CD4-positive, alpha-beta T cell treated with Interleukin-2 at 100 ng/mL for 4 hours (primary cell): ENCODE results near the gene CDH13.

ENCODE experiments used
- DNase-seq: peaks from one replicate; pipeline ENCODE4 v3.0.0-alpha.2; 2020; ENCODE audit warnings: low spot score

The CDH13 gene

GRCh38 chr16:83439412-83439811 is 812.6 kb downstream of the CDH13 start:
- no peak for DNase-seq

- no peak for DNase-seq
These were observed 814.7 kb downstream of the CDH13 start for GRCh38 chr16:83441517-83441916.

- no peak for DNase-seq
These were observed 817.2 kb downstream of the CDH13 start for GRCh38 chr16:83443972-83444371.

GRCh38 chr16:83447560-83447959 is 820.8 kb downstream of the CDH13 start:
- DNase-seq: no peak

GRCh38 chr16:83449861-83450260 is 823.1 kb downstream of the CDH13 start:
- DNase-seq: no peak

GRCh38 chr16:83453977-83454376 is 827.2 kb downstream of the CDH13 start:
- DNase-seq: no peak

DNA sequence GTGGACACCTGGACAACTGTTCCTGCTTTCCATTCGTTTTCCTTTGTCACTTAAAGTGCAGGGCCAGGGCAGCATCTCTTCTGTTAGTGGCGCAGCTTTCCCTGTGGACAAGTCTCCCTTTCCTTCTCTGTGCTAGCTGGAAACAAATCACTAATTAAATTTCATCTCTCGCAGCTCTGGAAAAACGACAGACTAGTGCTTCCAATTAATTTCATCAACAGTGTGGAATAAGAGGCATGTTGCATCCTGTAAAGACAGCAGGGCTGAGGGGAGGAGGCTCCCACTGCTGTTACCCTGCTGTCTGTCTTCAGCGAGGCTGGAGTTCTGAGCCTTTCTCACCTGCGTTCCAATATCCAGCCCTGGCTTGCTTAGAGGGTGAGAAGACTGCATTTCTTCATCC is 828.9 kb downstream of the CDH13 start:
- no peak for DNase-seq

- no peak for DNase-seq
These were observed 830.2 kb downstream of the CDH13 start for GRCh38 chr16:83456934-83457333.

DNA sequence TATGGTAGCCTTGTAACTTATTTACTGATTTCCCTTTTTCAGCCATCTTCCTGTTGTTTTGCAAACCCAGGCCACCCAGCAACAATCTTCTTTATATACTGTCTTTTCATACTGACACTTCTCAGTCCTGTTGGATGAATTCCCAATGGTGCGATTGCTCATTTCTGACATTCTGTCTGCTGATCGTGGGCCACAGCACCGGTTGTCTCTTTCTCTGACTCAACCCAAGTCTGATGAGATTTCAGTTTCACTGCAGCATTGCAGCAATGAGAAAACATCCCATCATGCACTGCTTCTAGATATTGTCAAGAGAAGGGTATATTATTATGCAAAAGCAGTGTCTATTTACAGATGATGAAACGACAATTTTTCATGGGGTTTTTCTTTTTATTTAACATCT is 831.8 kb downstream of the CDH13 start:
- no peak for DNase-seq

GRCh38 chr16:83464991-83465390 is 838.2 kb downstream of the CDH13 start:
- no peak for DNase-seq

DNA sequence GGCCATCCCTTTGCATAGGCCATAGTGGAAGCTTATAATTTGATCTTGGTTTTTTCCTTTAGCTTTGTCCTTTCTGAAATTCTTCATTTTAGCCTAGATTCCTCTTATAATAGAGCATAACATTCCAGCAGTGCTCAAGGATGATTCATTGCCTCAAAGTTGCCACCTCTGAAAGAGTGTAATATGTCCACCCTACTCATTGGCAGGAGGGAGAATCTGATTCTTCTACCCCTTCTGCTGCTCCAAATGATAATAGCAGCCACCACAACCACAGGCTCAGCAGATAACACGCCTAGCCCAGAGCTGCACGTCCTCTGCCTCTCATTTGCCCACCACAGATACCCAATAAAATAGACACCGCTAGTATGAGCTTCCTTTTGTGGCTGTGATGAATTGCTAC is 843.6 kb downstream of the CDH13 start:
- DNase-seq: no peak

DNA sequence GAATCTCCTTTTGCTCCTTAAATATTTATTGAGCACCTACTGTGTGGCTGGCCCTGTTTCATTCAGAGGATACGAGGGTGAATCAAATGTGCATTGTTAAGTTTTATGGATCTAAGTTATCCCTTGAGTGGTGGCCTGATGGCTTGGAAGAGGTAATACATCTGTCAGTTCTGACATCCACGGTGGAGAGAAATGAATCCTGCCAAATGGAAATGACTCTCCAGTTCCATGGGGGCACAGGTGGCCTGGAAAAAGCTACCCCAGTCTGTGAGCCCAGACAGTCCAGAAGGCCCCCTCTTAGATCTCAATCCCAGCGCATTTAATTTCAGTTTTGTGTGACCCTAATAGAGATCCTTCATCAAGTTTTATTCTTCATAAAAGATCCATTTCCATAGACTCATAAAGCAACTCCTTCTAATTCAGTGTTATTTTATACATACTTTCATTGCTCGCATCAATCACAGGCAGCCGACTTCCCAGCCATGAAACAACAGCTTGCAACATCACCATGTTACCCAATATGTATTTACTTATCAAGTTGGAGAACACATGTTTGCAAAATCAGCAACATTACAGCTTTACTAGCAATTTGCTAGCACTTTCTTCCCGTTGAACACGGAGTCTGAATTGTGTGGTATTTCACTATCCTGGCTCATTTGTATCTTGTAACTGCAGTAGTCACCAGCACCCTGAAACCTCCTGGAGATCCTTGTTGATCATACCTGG is 846.2 kb downstream of the CDH13 start:
- no peak for DNase-seq

- DNase-seq: no peak
These were observed 847.3 kb downstream of the CDH13 start for GRCh38 chr16:83473926-83474650.

DNA sequence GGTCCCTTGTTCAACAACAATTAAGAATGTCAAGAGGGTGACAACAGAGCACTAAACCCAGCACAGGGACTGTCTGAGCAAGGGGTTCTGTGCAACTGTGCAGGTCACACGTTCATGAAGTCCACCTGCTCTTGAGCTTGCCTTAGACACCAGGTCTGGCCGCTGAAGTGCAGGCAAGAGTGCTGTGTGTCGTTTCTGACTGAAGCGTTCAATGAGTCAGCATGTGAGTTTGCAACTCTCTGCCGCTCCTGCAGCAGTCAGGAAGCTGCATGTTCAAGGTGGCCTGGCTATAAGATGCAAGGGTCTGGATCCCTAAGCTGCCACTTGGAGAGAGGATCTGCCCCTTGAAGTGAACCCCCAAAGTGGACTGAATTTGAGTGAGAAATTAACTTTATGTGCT is 848.3 kb downstream of the CDH13 start:
- no peak for DNase-seq

DNA sequence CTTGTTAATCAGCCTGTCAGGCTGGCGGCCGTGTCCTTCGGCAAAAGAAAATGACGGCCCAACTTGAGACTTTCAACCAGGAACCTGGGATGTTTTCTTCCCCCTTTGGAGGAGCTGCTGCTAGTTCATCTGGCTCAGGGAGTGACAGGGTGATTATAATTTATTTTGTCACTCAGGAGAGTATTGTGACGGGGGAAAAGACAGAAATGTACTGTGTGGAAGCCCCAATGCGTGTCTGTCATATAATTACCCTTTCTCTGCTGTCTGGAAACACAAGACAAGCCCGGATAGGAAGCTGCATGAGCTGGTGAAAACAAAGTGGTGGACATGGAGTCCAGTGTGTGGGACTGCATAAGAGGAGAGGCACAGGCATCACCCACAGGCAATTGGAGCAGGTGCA is 854.8 kb downstream of the CDH13 start:
- no peak for DNase-seq

GRCh38 chr16:83482545-83483162 is 855.9 kb downstream of the CDH13 start:
- no peak for DNase-seq

GRCh38 chr16:83490073-83490472 is 863.3 kb downstream of the CDH13 start:
- DNase-seq: no peak

- DNase-seq: no peak
These were observed 867.7 kb downstream of the CDH13 start for GRCh38 chr16:83494459-83494858.

GRCh38 chr16:83501481-83501880 is 874.7 kb downstream of the CDH13 start:
- DNase-seq: no peak

- DNase-seq: no peak
These were observed 881.5 kb downstream of the CDH13 start for GRCh38 chr16:83508295-83508694.

DNA sequence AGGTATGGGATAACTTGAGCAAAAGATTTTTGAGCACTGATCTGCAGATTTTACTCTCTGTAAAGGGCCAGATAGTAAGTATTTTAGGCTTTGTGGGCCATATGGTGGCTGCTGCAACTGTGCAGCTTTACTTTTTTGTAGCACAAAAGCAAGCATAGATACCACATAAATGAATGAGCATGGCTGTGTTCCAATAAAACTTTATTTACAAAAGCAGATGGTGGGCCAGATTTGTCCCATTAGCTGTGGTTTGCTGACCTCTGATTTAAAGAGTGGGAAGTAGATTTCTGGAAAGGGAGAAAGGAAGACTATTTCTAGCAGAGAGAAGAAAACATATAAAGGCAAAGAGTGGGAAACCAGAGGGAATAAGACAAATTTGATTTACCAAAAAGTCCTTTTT is 882.5 kb downstream of the CDH13 start:
- no peak for DNase-seq

- no peak for DNase-seq
These were observed 884.1 kb downstream of the CDH13 start for GRCh38 chr16:83510906-83511305.

DNA sequence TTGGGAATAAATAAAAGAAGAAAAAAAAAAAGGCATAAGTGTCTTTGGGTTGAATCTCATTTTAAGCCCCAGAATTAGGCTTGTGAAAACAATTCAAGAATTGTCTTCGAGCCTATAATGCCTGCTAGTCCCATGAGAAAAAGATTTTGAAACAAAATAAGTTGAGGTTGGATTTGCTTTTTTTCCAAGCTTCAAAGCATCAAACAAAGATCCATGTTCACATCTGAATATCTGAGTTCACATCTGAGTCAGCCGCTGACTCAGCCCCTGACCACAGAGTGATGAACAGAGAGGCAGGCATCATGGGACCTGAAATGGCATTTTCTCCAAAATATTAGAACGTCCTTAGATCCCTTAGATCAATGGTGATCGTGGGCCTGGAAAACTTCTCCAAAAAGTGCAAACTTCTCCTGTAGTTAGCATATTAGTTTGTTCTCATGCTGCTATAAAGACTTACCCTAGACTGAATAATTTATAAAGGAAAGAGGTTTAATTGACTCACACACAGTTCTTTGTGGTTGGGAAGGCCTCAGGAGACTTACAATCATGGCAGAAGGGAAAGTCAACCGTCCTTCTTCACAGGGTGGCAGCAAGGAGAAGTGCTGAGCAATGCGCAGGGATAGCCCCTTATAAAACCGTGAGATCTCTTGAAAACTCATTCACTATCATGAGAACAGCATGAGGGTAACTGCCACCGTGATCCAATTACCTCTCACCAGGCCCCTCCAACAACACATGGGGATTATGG is 886.4 kb downstream of the CDH13 start:
- no peak for DNase-seq
